NOMO-1 (cell line): ENCODE measurements around the gene GH2.
A peak's percentile ranks its signal among the peaks of the same experiment; 100 is the strongest.

Experiments
- DNase-seq, 2 experiments: peaks; one replicate each; lab custom pipeline; 2025; ENCODE audit not compliant: unreplicated experiment in 2 of 2; lab: John Stamatoyannopoulos, UW

The GH2 gene

GRCh38 chr17:63842540-63843386 is 39.0 kb downstream of the GH2 start, which contains the start of gene SMARCD2:
TSS of gene SMARCD2 (minus strand) at chr17:63842685. CDS start at chr17:63842674, 11 bp downstream.
- DNase-seq, result peak; percentile 96 to 97

- peak in 1 of 2 experiments; percentile 26 for DNase-seq
These were observed 39.6 kb downstream of the GH2 start for GRCh38 chr17:63842173-63842539.

- no peak for DNase-seq
These were observed 40.2 kb downstream of the GH2 start for GRCh38 chr17:63841350-63842172.

GRCh38 chr17:63840591-63841349 is 41.0 kb downstream of the GH2 start:
- DNase-seq, result no peak

GRCh38 chr17:63838631-63839171 is 43.0 kb downstream of the GH2 start:
- no peak for DNase-seq

GRCh38 chr17:63837962-63838600 is 43.7 kb downstream of the GH2 start:
- no peak for DNase-seq

- no peak for DNase-seq
These were observed 44.3 kb downstream of the GH2 start for GRCh38 chr17:63837480-63837879.

GRCh38 chr17:63836811-63837210 is 44.9 kb downstream of the GH2 start:
- no peak for DNase-seq

- DNase-seq, result no peak
These were observed 46.5 kb downstream of the GH2 start for GRCh38 chr17:63835167-63835720.

- peak; percentile 86 to 88 for DNase-seq
These were observed 47.1 kb downstream of the GH2 start for GRCh38 chr17:63834431-63835166.

GRCh38 chr17:63833741-63834373 is 47.9 kb downstream of the GH2 start:
- DNase-seq, result no peak

- no peak for DNase-seq
These were observed 48.6 kb downstream of the GH2 start for GRCh38 chr17:63833026-63833740.

- no peak for DNase-seq
These were observed 49.3 kb downstream of the GH2 start for GRCh38 chr17:63832455-63832854.

- DNase-seq, result no peak
These were observed 49.7 kb downstream of the GH2 start for GRCh38 chr17:63832014-63832413.

GRCh38 chr17:63831505-63831904 is 50.2 kb downstream of the GH2 start:
- DNase-seq, result no peak

GRCh38 chr17:63830904-63831491 is 50.7 kb downstream of the GH2 start:
- no peak for DNase-seq

- no peak for DNase-seq
These were observed 51.5 kb downstream of the GH2 start for GRCh38 chr17:63830278-63830677.
